GM18909 (cell line): Measurements from ENCODE around the gene ZNF148.

Source experiments
- ATAC-seq: cut with Tn5 transposase; IDR thresholded peaks from one replicate; pipeline ENCODE4 v1.9.1; 2021; ENCODE audit warnings: mild to moderate bottlenecking; ENCODE audit not compliant: unreplicated experiment, poor library complexity

The ZNF148 gene

GRCh38 chr3:125340121-125340520 lies 35.0 kb downstream of the ZNF148 start:
- no peak for ATAC-seq

- ATAC-seq: no peak
These were observed 37.6 kb downstream of the ZNF148 start for GRCh38 chr3:125337506-125337905.

GRCh38 chr3:125334675-125335560 lies 40.2 kb downstream of the ZNF148 start:
- ATAC-seq: no peak

GRCh38 chr3:125332504-125332903 lies 42.6 kb downstream of the ZNF148 start:
- no peak for ATAC-seq

GRCh38 chr3:125331243-125331642 lies 43.9 kb downstream of the ZNF148 start:
- ATAC-seq: no peak

GRCh38 chr3:125326957-125327356 lies 48.2 kb downstream of the ZNF148 start:
- ATAC-seq: no peak

- ATAC-seq: no peak
These were observed 49.4 kb downstream of the ZNF148 start for GRCh38 chr3:125325746-125326145.

GRCh38 chr3:125324341-125324740 lies 50.8 kb downstream of the ZNF148 start:
- ATAC-seq: no peak

- ATAC-seq: no peak
These were observed 52.2 kb downstream of the ZNF148 start for GRCh38 chr3:125322917-125323316.

GRCh38 chr3:125322166-125322565 lies 53.0 kb downstream of the ZNF148 start:
- no peak for ATAC-seq

- no peak for ATAC-seq
These were observed 55.4 kb downstream of the ZNF148 start for GRCh38 chr3:125319765-125320164.

GRCh38 chr3:125318871-125319270 lies 56.3 kb downstream of the ZNF148 start:
- no peak for ATAC-seq

GRCh38 chr3:125318167-125318865 lies 56.8 kb downstream of the ZNF148 start:
- ATAC-seq: no peak

- no peak for ATAC-seq
These were observed 57.4 kb downstream of the ZNF148 start for GRCh38 chr3:125317761-125318160.

- no peak for ATAC-seq
These were observed 58.2 kb downstream of the ZNF148 start for GRCh38 chr3:125316949-125317348.

- ATAC-seq: no peak
These were observed 58.9 kb downstream of the ZNF148 start for GRCh38 chr3:125316246-125316645.

- no peak for ATAC-seq
These were observed 62.0 kb downstream of the ZNF148 start for GRCh38 chr3:125313060-125313635.

- no peak for ATAC-seq
These were observed 64.5 kb downstream of the ZNF148 start for GRCh38 chr3:125310623-125311081.

GRCh38 chr3:125309476-125309875 lies 65.6 kb downstream of the ZNF148 start:
- ATAC-seq: no peak

- no peak for ATAC-seq
These were observed 68.5 kb downstream of the ZNF148 start for GRCh38 chr3:125306620-125307019.

GRCh38 chr3:125302932-125303331 lies 72.2 kb downstream of the ZNF148 start:
- ATAC-seq: no peak
